IMR-90 (cell line): ENCODE data around the gene DCST2. TPM values are rescaled to one million over a fixed set of nuclear protein-coding genes. Genes with fewer than 3 reads are reported as not detected.

Experiments used
- ATAC-seq: fragments of 200-7000 bp; cut with Tn5 transposase; 2 replicates; pipeline ENCODE4 v1.9.1; 2020; ENCODE audit warnings: low read depth, mild to moderate bottlenecking, moderate library complexity
- BruUV-seq: library from RNA; stranded (reverse); fragments of 400-500 nt; replicated peaks from 2 replicates; lab custom pipeline; 2021; lab: Mats Ljungman, UMichigan
- CTCF ChIA-PET: fragments of 300-600 bp; formaldehyde crosslinking; extraction: SDS; loops from one replicate; lab custom pipeline; 2021; ENCODE audit warnings: antibody characterized with exemption; lab: Yijun Ruan, JAX
- POLR2A ChIA-PET: fragments of 300-600 bp; sonication (Branson Sonifier 250); formaldehyde crosslinking; loops from one replicate; lab custom pipeline; 2022; ENCODE audit warnings: antibody characterized with exemption; ENCODE audit not compliant: unreplicated experiment; lab: Charles Lee
- DNase-seq: peaks from one replicate; pipeline ENCODE4 v3.0.0; 2013
- H2AFZ ChIP-seq: replicated peaks from 2 replicates; pipeline ENCODE3; 2013; ENCODE audit warnings: low read length, mild to moderate bottlenecking; ENCODE audit not compliant: poor library complexity
- H2AK5ac ChIP-seq: 2 replicates; pipeline ENCODE4 v1.6.1; 2013; ENCODE audit warnings: low read depth, low read length, inconsistent platforms
- H2AK9ac ChIP-seq: replicated peaks from 2 replicates; pipeline ENCODE3; 2013; ENCODE audit warnings: mild to moderate bottlenecking, low read depth, low read length, moderate library complexity; ENCODE audit not compliant: poor library complexity
- H2BK120ac ChIP-seq: 2 replicates; pipeline ENCODE4 v1.6.1; 2013; ENCODE audit warnings: low read depth, low read length, inconsistent platforms
- H2BK15ac ChIP-seq: 3 replicates; pipeline ENCODE4 v1.6.1; 2013; ENCODE audit warnings: low read depth, low read length, inconsistent platforms
- H2BK20ac ChIP-seq: 2 replicates; pipeline ENCODE4 v1.6.1; 2013; ENCODE audit warnings: low read depth, mild to moderate bottlenecking, inconsistent platforms, low read length, moderate library complexity
- H2BK5ac ChIP-seq: 2 replicates; pipeline ENCODE4 v1.6.1; 2013; ENCODE audit warnings: mild to moderate bottlenecking, low read depth, low read length, inconsistent platforms; ENCODE audit not compliant: poor library complexity, severe bottlenecking
- H3K14ac ChIP-seq: replicated peaks from 2 replicates; pipeline ENCODE4 v1.6.1; 2013; ENCODE audit warnings: low read depth, low read length, inconsistent platforms
- H3K18ac ChIP-seq: 2 replicates; pipeline ENCODE4 v1.6.1; 2013; ENCODE audit warnings: low read depth, low read length, control low read depth
- H3K23ac ChIP-seq: 2 replicates; pipeline ENCODE4 v1.6.1; 2013; ENCODE audit warnings: low read depth, low read length, inconsistent platforms
- H3K27ac ChIP-seq: 2 replicates; pipeline ENCODE4 v1.5.1; 2013; ENCODE audit warnings: mild to moderate bottlenecking, control low read depth, low read length; ENCODE audit not compliant: insufficient read depth
- H3K27me3 ChIP-seq: 2 replicates; pipeline ENCODE4 v1.6.1; 2013; ENCODE audit warnings: low read length; ENCODE audit not compliant: control insufficient read depth, insufficient read depth
- H3K36me3 ChIP-seq: 2 replicates; pipeline ENCODE4 v1.6.1; 2013; ENCODE audit warnings: low read length, mixed read lengths; ENCODE audit not compliant: control insufficient read depth, insufficient read depth
- H3K4ac ChIP-seq: 2 replicates; pipeline ENCODE4 v1.6.1; 2013; ENCODE audit warnings: low read depth, low read length, inconsistent platforms
- H3K4me1 ChIP-seq: 2 replicates; pipeline ENCODE4 v1.6.1; 2013; ENCODE audit warnings: low read length, mixed read lengths; ENCODE audit not compliant: control insufficient read depth, insufficient read depth
- H3K4me2 ChIP-seq: 2 replicates; pipeline ENCODE4 v1.6.1; 2013; ENCODE audit warnings: low read depth, mild to moderate bottlenecking, control low read depth, low read length, moderate library complexity
- H3K4me3 ChIP-seq: 2 replicates; pipeline ENCODE4 v1.5.1; 2013; ENCODE audit warnings: low read depth, mild to moderate bottlenecking, control low read depth, low read length, moderate library complexity; ENCODE audit not compliant: insufficient read depth
- H3K56ac ChIP-seq: 2 replicates; pipeline ENCODE4 v1.6.1; 2013; ENCODE audit warnings: low read length, inconsistent platforms; ENCODE audit not compliant: insufficient read depth; ENCODE audit errors: extremely low read depth
- H3K79me1 ChIP-seq, 2 experiments: 2 replicates each; pipeline ENCODE4 v1.6.1; 2013; ENCODE audit warnings: low read length in 2 of 2, inconsistent platforms in 1 of 2, low read depth in 1 of 2
- H3K9ac ChIP-seq: 2 replicates; pipeline ENCODE4 v1.6.1; 2013; ENCODE audit warnings: low read depth, low read length, control low read depth
- H3K9me1 ChIP-seq: 2 replicates; pipeline ENCODE4 v1.6.1; 2013; ENCODE audit warnings: low read length, inconsistent platforms; ENCODE audit not compliant: insufficient read depth
- H3K9me3 ChIP-seq: 2 replicates; pipeline ENCODE4 v1.6.1; 2013; ENCODE audit warnings: low read length; ENCODE audit not compliant: control insufficient read depth, insufficient read depth
- H4K20me1 ChIP-seq: 2 replicates; pipeline ENCODE4 v1.6.1; 2013; ENCODE audit warnings: low read length, inconsistent platforms; ENCODE audit not compliant: insufficient read depth
- H4K5ac ChIP-seq: 2 replicates; pipeline ENCODE4 v1.6.1; 2013; ENCODE audit warnings: mild to moderate bottlenecking, low read depth, low read length, control low read depth
- H4K8ac ChIP-seq, 2 experiments: 2 replicates each; pipeline ENCODE4 v1.6.1; 2013; ENCODE audit warnings: low read depth in 2 of 2, low read length in 2 of 2, control low read depth in 1 of 2, inconsistent platforms in 1 of 2
- H4K91ac ChIP-seq: 2 replicates; pipeline ENCODE4 v1.6.1; 2013; ENCODE audit warnings: low read depth, low read length, inconsistent platforms; ENCODE audit not compliant: insufficient read depth
- BHLHE40 ChIP-seq: fragments of 150-350 bp; IDR thresholded peaks from 2 replicates; pipeline ENCODE4 v1.6.1; 2016; ENCODE audit warnings: mild to moderate bottlenecking, low read depth, low read length
- CEBPB ChIP-seq: IDR thresholded peaks from 2 replicates; pipeline ENCODE4 v1.6.1; 2012; ENCODE audit warnings: low read depth, low read length, improper control_type of control experiment
- CHD1 ChIP-seq: IDR thresholded peaks from 2 replicates; pipeline ENCODE4 v1.6.1; 2012; ENCODE audit warnings: low read depth, low read length, improper control_type of control experiment
- CTCF ChIP-seq: conservative IDR thresholded peaks from 2 replicates; pipeline ENCODE4 v1.5.1; 2012; ENCODE audit warnings: mild to moderate bottlenecking, low read depth, low read length, improper control_type of control experiment
- ELK1 ChIP-seq: fragments of 150-350 bp; IDR thresholded peaks from 2 replicates; pipeline ENCODE4 v1.6.1; 2016; ENCODE audit warnings: low read depth, mild to moderate bottlenecking, low read length, moderate library complexity, borderline replicate concordance
- FOS ChIP-seq: fragments of 150-350 bp; IDR thresholded peaks from 2 replicates; pipeline ENCODE4 v1.6.1; 2016; ENCODE audit warnings: low read depth, low read length
- MAFK ChIP-seq: IDR thresholded peaks from 2 replicates; pipeline ENCODE4 v1.6.1; 2012; ENCODE audit warnings: low read depth, low read length, improper control_type of control experiment
- MAZ ChIP-seq: IDR thresholded peaks from 2 replicates; pipeline ENCODE4 v1.6.1; 2012; ENCODE audit warnings: low read depth, mild to moderate bottlenecking, low read length, improper control_type of control experiment, moderate library complexity, borderline replicate concordance
- MXI1 ChIP-seq: IDR thresholded peaks from 2 replicates; pipeline ENCODE4 v1.6.1; 2012; ENCODE audit warnings: low read depth, mild to moderate bottlenecking, low read length, moderate library complexity, borderline replicate concordance
- POLR2A ChIP-seq: IDR thresholded peaks from 2 replicates; pipeline ENCODE4 v1.6.1; 2012; ENCODE audit warnings: mild to moderate bottlenecking, low read depth, low read length
- RAD21 ChIP-seq: IDR thresholded peaks from 2 replicates; pipeline ENCODE4 v1.6.1; 2012; ENCODE audit warnings: low read length, improper control_type of control experiment
- RCOR1 ChIP-seq: IDR thresholded peaks from 2 replicates; pipeline ENCODE4 v1.6.1; 2012; ENCODE audit warnings: mild to moderate bottlenecking, low read length, improper control_type of control experiment; ENCODE audit not compliant: insufficient replicate concordance
- RFX5 ChIP-seq: IDR thresholded peaks from 2 replicates; pipeline ENCODE4 v1.8.0; 2012; ENCODE audit warnings: low read depth, mild to moderate bottlenecking, low read length, moderate library complexity
- SMC3 ChIP-seq: fragments of 150-350 bp; IDR thresholded peaks from 2 replicates; pipeline ENCODE4 v1.6.1; 2016; ENCODE audit warnings: low read depth, mild to moderate bottlenecking, antibody characterized with exemption, low read length, moderate library complexity
- USF2 ChIP-seq: fragments of 150-350 bp; IDR thresholded peaks from 2 replicates; pipeline ENCODE4 v1.6.1; 2017; ENCODE audit warnings: mild to moderate bottlenecking, antibody characterized with exemption, low read length, low read depth
- WGBS, 2 experiments: methylation state at CpG; one replicate each; pipeline versions ENCODE4 v1.1.5 to v1.1.7; 2013; ENCODE audit warnings: missing lambda C conversion rate in 2 of 2; ENCODE audit not compliant: insufficient read length in 1 of 2; ENCODE audit errors: extremely low coverage in 2 of 2; 5-methylcytosine and 5-hydroxymethylcytosine counted together
- dilution Hi-C: fragments of 300-500 bp; cut with HindIII; formaldehyde crosslinking; loops from one replicate; pipeline ENCODE4 v1.14.3; 2018; ENCODE audit warnings: low sequenced_read_pairs; ENCODE audit not compliant: unreplicated experiment
- in situ Hi-C: fragments of 300-500 bp; cut with MboI; formaldehyde crosslinking; loops from 3 replicates; pipeline ENCODE4 v1.14.3; 2019; ENCODE audit warnings: low sequenced_read_pairs, inconsistent platforms, mixed read lengths
- intact Hi-C: fragments of 100-400 bp; cut with micrococcal nuclease; formaldehyde crosslinking; loops from 2 replicates; pipeline ENCODE4 v1.10.0; 2022
- polyA plus RNA-seq, 3 experiments: library from polyadenylated mRNA; depleted of rRNA; stranded (reverse); fragments of >200 nt; gene quantifications; 2 replicates each; pipeline ENCODE4 v1.2.3, GENCODE V29; 2012; ENCODE audit warnings: low replicate concordance in 1 of 3
- total RNA-seq: library from RNA; depleted of rRNA; stranded (reverse); fragments of >200 nt; gene quantifications from 2 replicates; pipeline ENCODE4 v1.2.3, GENCODE V29; 2012

The DCST2 gene
- total and polyA plus RNA-seq, 2 of the 4 experiments (the other 2 are of a cell fraction), result 0.14 TPM; not detected in 1

- BruUV-seq, result no TSS peak
- H3K14ac ChIP-seq, result no peak overlapping the region
- H3K4ac ChIP-seq, result no peak overlapping the region
- intact Hi-C loops (no loop called here), dilution Hi-C loops (no loop called here), in situ Hi-C loops (no loop called here)
- no peak overlapping the region for H2BK20ac ChIP-seq
- H2AFZ ChIP-seq, result no peak overlapping the region
- no peak for TF ChIP-seq CHD1
- TF ChIP-seq FOS, result no peak
- TF ChIP-seq RCOR1, result no peak
- TF ChIP-seq MXI1, result no peak
- no peak for TF ChIP-seq RFX5
- no peak for TF ChIP-seq USF2
- TF ChIP-seq CTCF, result no peak
- no peak for TF ChIP-seq SMC3
- TF ChIP-seq ELK1, result no peak
- no peak for TF ChIP-seq POLR2A
- no peak for TF ChIP-seq BHLHE40
- no peak for TF ChIP-seq CEBPB
- no peak for TF ChIP-seq MAZ
- no peak for TF ChIP-seq MAFK
- no peak for TF ChIP-seq RAD21
- ATAC-seq, result no peak
- ChIA-PET POLR2A (no interaction called here), CTCF (no interaction called here)
- H4K8ac ChIP-seq, result no peak overlapping the region
- H3K9me1 ChIP-seq, result peaks cover 6% of the 10 kb centered on the region
- H3K9me3 ChIP-seq, result no peaks in the 10 kb centered on the region
- no peaks in the 10 kb centered on the region for H3K36me3 ChIP-seq
- H2AK9ac ChIP-seq, result no peak overlapping the region
- 84% methylated on average over 4 of the region's 8 CpGs; no CpG with 5 or more reads in 1 of the 2 experiments for WGBS, 2 experiments
- H2AK5ac ChIP-seq, result no peak overlapping the region; the same call in 1 of the 2 replicates
- no peak overlapping the region for H3K56ac ChIP-seq
- H4K5ac ChIP-seq, result no peak overlapping the region
- H3K79me1 ChIP-seq, result no peaks in the 10 kb centered on the region; a peak in 1 of 4 replicates
- no peak overlapping the region for H4K91ac ChIP-seq
- H3K23ac ChIP-seq, result no peak overlapping the region
- H2BK15ac ChIP-seq, result no peak overlapping the region
- no peak overlapping the region for H3K18ac ChIP-seq
- H3K27ac ChIP-seq, result no peak overlapping the region
- H2BK5ac ChIP-seq, result no peak overlapping the region
- no peak overlapping the region for H3K9ac ChIP-seq
- H4K20me1 ChIP-seq, result no peaks in the 10 kb centered on the region
- no peak overlapping the region for H3K4me3 ChIP-seq
- H3K27me3 ChIP-seq, result peaks cover 2% of the 10 kb centered on the region; the same call in 1 of the 2 replicates
- no peak overlapping the region for H3K4me2 ChIP-seq
- DNase-seq, result no peak
- H3K4me1 ChIP-seq, result peaks cover 6% of the 10 kb centered on the region; the same call in 1 of the 2 replicates
- H2BK120ac ChIP-seq, result no peak overlapping the region
Observed at GRCh38 chr1:155022136-155022926, 11.2 kb downstream of the DCST2 start.
